HG03135 (cell line): ENCODE results near the gene ZXDC.

Source experiments
- ATAC-seq: cut with Tn5 transposase; IDR thresholded peaks from one replicate; pipeline ENCODE4 v1.9.1; 2021; ENCODE audit warnings: mild to moderate bottlenecking, moderate library complexity; ENCODE audit not compliant: unreplicated experiment

ZXDC gene

DNA sequence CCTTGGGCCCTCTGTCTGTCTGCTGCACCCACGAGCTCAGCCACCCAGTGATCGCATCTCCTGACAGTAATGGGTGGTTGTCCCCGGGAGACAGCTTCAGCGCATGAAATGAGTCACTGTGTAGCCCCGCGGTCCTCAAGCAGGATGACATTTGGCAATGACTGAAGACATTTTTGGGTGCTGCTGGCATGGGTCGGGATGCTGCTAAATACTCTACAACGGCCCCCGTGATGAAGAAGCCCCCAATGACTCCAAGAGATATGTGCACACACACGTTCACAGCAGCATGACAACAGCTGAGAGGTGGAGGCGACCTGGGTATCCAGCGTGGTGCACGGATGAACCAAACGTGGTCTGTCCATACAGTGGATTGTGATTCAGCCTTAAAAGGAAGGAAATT, 17.4 kb upstream of the ZXDC start:
- no peak for ATAC-seq

DNA sequence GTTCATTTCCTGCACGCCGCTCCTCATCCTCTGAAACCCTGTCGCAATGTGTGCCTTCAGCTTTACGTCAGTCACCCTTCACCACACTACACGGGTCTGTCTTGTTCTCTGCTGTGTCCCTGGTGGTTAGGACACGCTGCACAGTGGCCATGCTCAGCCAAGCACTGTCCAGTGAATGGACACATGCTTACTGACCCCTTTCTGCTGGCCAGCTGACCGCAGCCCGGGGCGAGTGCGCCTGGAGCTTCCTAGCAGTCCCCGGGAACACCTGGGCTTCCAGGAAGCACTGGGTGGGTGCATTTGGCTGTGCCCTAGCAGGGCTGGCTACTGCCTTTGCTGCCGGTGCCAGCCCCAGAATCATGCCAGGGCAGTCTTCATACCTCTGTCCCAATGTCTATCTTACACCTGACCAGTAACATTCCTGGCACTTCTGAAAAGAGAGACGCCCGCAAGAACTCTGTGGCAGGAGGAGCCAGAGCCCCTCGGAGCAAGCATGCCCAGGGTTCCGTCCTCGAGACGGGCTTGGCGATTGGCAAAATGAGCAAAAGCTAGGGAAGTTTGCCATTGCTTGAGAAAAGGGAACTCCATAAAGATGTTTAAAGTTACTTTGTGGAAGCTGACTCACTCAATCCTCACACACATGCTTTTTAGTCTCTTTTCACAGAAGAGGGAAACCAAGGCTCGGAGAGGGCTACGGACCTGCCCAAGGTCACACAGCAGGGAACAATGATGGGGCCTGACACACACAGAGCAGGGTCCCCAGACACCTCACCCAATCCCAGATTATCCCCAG, 15.7 kb upstream of the ZXDC start:
- no peak for ATAC-seq

DNA sequence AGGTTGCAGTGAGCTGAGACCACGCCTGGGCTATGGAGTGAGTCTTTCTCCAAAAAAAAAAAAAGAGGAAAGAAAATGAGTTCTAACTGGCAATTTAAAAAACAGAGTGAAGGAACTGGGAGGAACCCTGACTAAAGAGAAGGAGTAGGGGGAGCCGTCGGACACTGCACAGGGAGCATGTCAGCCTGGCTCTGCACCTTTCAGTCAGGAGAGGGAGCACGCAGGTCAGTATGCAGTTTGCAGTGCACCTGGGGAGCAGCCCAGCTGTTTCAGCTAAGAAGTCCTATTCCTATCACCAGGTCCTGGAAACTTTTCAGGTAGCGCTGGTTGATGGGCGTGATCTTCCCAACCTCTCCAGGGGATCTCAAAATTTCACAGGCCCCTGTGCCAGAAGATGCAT, 14.9 kb upstream of the ZXDC start:
- no peak for ATAC-seq

DNA sequence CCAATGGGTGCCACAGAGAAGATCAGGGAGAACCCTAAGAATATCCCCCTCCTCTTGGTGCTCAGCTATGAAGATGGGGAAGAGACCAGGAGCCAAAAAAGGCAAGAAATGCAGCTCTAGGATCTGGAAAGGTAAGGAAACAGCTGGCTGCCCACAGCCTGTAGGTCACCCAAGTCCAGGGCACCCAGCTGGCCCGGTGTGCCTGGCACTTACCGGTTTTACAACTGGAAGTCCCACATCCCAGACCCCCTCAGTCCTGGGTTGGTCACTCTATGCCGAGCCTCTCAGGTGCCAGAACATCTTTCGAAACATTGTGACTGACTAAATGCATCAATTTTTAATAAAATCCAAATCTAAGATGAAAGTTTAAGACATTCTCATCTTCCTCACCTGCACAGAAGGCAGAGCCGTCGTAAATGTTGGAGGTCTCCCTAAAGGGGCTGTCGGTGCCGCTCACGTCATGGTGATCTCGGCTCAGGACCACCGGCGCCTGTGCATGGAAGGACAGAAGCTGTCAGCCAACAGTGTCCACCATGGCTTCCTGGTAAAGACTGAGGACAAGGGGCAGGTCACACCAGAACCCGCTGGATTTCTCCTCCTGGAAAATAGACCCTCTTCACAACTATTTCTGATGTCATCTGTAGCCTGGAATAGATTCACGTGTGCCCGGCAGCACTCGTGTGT, 13.3 kb upstream of the ZXDC start:
- no peak for ATAC-seq

DNA sequence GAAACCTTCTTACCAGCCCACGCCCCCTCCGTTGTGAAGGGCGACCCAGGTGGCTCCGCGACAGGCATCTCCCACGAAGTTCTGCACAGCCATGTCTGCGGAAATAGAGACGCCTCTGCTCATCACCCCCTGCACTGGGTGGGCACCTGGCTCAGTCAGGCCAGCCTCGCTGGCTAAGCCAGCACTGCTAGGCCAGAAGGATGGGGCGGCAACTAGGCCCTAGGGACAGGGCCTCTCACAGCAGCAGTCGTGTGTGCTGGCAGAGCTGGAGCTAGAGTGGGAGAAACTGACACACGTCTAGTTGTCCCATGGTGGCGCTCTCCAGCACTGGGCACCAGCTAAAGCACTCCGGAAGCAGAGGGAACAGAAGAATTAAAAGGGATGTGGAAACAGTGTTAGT, 12.5 kb upstream of the ZXDC start:
- no peak for ATAC-seq

DNA sequence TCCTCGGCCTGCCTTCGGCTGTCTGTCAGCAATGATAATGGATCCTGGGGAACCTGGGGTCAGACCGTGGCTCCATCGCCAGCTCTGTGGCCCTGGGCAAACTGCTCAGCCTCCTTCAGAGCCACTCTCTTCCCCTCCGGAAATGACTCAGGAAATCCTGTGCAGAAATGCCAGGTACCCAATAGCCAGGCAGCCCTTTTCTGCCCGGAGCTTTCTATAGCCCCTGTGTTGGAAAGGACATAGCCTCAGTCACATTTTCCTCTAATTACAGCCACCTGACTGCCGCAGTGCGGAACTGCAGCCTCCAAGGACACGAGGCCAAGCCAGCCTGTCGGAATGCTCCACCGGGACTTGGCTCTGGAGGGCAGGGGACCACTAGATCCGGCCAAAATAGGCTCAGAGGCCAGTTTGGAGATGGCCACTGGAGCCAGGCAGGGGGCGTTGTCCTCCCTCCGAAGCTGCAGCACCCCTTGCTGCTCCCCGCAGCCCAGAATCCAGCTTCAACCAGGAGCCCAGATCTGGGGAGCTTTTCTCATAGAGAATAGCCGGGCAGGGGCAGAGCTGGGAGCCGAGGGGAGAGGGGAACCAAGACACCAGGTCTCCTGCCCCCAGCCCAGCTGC, 11.6 kb upstream of the ZXDC start:
- no peak for ATAC-seq

DNA sequence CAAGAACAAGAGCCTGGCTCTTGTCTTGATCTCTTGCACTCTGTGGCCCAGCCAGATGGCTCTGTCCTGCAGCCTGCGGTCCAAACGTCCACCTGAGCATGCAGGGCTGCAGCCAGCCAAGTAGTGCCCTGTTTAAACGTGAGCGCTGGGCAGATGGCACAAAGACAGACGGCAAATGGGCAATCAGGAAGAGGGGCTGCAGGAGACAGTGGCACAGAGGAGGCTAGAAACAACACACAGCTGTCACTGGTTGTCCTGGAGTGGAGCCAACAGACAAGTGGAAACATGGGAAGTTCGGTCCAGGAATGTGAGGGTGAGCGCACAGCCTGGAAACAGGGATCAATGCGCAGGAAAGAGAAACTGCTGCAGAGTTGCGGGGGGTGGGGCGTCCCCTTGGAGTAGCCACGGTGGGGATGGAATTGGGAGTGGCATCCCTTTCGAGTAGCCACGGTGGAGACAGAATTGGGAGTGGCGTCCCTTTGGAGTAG, 10.7 kb upstream of the ZXDC start:
- ATAC-seq: no peak

DNA sequence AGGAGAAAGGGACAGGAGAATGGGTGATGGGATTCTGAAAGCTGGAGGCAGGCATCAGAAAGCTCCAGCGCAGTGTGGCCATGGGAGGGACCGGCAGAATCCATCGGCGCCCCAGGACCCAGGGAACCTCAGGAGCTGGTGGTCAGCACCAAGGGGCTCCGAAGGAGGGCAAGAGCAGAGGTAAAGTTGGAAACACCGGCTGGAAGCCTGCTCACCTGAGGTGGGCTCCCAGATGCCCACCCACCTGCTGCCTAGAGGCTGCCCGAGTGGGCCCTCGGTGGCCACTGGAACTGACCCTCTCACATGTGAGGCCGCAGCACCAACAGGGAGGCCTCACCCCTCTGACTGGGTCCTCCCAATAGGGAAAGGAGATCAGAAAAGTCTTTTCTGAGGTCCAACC, 10.3 kb upstream of the ZXDC start:
- ATAC-seq: no peak

DNA sequence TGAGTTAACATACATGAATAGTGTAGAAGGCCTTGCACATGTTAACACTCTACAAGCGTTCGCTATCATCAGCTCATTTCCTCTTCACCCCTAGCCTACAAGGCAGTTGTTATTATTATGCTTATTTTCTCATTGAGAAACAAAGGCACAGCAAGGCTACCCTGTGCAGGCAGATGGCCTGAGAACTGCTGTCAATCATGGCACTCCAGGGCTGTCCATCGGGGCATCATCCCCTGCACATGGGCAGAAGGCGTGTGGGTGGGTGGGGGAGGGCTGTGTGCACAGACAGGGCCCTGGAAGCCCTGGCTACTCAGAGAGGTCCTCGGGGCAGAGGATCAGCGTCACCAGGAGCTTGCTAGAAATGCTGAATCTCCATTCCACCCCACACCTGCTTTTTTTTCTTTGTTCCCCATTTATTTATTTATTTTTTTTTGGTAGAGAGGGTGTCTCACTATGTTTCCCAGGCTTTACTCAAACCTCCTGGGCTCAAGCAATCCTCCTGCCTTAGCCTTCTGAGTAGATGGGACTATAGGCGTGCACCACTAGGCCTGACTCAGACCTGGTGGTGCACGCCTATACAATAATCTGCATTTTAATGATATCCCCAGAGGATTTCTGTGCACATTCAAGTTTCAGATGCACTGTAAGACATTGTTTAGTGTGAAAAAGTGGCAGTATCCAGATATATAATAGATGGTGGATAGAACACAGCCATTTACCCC, 9.6 kb upstream of the ZXDC start:
- ATAC-seq: no peak

DNA sequence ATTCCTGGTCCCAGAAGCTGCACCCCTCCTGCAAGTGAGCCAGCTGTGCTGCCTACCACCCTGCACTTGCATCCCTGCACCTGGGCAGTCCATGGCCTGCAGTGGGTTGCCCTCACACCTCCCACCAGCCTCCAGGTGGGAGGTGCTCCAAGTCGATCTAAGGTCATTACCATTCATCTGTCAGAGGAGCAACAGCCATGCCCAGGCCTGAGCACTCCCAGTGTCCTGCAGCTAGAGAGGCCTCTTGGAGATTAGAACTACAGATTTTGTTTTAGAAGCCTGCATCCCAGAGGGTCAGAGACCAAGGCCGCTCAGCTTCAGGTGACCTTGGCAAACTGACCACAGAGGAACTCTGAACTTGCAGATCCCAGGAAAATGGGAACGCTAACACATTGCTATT, 9.0 kb upstream of the ZXDC start:
- ATAC-seq: no peak

DNA sequence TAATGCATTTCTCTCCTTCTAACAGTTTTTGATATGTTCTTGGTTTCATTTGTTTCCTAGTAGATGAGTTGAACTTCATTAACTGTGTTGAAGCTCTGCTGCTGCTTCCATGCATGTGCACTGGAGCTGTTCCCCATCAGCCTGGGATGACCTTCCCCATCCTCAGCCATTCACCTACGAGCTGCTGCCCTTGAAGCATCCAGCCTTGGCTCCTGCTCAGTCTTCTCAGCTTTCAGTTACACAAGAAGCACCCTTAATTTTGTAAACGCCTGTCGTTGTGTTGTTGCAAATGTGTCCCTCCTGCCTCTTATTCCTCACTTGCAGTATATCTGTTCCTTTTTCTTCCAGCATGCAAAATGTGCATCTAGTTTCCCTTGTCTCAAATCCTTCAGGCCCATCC, 8.5 kb upstream of the ZXDC start:
- no peak for ATAC-seq

DNA sequence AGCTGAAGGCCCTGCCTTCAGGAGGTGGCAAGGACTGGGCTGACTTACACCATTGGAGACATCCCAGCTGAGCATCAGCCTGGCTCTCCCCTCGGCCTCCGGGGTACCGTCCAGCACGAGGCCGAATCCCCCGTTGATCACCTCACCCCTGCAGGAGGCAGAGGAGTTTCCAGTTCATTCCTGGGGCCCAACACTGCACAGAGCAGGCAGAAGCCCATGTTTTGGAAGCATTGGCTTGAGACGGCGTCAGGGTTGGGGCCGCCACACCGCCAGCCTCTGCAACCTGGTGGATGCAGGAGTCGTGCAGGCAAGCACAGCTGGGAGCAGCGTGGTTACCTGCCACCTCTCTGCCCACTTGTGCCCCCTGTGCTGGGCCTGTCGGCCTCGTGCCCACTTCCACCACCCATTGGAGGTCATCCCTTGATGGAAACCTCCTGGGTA, 7.7 kb upstream of the ZXDC start:
- ATAC-seq: no peak

DNA sequence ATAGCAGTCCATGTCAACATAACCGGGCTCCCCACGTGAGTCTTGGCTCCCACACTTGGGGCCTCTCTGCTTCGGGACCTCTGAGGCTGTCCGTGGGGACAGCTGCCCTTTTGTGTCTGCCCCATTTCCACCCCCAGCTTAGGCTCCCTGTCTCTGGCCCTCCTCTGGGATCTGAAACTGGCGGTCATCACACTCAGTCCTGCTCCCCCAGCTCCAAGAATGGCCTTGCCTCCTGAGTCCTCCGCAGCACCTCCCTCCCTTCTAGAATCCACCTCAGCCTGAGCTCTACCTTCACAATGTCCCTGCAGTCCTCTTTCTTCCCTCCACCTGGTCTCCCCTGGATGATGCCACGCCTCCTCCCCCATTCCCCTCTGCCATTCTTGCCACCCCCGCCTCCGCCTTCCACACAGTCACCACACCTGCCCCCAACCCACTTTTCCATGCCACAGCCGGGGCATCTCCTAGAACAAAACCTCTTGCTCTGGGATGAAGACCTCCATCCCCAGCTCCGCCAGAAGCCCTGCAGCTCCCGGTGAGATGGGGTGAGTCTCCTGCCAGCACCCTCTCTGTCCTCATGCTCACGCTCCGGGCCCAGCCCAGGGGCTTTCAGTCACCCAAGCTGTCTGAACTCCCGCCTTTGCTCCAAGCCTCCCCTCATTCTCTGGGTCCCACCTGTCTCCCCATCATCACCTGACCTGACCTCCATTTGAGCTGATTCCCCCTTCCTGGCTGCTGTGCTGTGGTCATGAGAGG, 7.0 kb upstream of the ZXDC start:
- no peak for ATAC-seq

DNA sequence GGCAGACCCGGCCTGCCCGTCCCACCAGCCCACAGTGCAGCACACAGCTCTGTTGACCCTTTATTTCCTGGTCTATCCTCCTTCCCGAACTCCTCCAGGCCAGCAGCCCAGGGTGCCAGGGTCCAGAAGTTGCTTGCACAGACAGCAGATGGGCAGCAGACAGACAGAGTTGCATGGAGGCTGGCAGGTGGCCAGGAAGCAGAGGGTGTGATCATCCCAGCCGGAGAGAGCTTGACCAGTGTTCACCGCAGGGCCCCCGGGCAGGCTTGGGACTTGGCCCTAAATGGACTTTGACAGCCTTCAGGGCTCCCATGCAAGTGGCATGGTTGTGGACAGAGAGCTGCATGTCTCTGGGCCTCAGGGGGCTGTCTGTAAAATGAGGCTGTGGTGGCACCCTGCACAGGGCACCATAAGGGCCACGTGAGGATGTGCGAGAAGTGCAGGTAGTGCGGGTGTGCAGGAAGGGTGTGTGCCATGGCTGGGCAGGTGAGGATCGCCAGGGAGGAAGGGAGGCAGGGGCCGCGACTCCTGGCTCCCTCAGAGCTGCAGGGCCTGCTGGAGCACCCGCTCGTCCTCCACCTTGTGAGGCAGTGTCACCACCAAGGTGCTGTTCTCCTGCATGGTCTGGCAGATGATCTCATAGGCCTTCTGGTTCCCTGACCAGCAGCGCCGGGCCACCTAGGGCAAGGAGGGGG, 6.3 kb upstream of the ZXDC start:
- no peak for ATAC-seq

DNA sequence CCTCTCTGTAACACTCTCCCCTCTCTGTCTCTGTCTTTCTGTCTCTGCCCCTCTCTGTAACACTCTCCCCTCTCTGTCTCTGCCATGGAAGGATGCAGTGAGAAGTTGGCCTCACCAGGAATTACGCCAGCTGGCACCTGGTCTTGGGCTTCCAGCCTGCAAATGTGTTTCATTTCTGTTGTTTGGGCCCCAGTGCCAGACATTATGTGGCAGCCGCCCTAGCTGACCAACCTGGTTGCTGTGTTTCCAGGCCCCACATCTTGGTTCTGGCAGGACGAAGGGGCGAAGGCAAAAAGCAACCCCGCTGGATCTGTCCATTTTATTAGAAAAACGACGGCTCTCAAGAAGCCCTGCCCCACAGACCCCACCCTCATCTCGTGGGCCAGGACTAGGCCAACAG, 5.2 kb upstream of the ZXDC start:
- ATAC-seq: no peak

DNA sequence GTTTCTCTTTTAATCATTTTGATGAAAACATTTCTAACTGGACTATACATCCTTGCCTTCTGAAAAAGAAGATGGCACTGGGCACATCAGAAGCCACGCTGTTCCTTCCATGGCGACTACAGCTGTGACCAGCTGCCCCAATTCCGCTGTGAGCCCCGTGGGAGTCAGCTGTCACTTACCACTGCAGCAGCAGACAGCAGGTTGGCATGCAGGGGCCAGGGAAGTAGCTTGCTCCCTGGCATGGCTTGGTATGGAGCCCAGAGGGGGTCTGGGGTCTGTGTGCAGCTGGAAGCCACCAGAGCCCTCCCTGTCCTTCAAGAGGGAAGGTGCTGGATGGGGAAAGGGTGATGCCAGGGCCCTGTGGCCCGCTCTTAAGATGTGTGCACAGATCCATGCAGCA, 4.5 kb upstream of the ZXDC start:
- no peak for ATAC-seq

DNA sequence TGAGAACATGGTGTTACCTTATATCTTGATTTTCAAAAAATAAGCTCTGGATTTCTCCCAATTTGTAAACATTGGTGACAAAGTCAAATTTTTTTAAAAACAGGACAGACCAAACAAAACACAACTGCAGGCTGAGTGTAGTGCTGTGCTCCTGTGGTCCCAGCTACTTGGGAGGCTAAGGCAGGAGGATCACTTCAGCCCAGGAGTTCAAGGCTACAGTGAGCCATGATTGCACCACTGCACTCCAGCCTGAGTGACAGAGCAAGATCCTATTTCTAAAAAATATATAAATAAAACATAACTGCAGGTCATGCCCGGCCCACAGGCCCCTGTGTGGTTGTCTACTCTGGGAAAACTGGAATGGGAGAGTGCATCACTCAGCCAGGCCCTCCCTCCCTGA, 4.0 kb upstream of the ZXDC start:
- ATAC-seq: no peak

DNA sequence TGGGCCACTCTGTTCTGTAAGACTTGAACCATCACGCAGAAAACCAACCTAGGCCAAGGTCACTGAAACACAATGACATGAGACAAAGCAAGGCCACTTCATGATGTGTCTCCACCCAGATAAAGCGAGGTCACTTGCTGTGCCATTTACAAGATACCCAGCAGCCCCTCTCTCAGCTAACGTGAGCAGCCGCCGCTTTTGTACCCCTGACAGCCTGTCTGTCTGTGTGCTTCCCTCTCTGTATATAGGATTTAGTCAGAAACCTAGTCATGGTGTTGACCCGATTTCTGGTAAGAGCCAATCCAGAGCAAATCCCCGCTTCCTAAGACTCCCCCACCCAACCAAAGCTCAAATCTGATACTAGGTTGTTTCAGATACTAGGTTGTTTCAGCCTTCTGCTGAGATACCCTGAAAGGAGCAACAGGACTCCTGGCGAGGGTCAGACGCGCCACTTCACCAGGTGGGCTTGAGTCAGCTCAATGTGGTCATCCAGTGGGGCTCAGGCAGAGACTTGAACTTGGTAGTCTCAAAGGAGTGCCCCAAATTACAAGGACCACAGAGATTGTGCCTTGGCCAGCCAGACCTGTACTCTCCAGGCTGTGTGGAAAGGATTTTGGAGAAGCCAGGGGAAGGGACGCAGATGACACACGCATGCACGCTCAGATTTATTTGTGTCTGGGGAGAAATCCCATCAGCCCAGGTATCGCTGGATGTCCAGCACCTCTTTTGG, 3.1 kb upstream of the ZXDC start:
- no peak for ATAC-seq

DNA sequence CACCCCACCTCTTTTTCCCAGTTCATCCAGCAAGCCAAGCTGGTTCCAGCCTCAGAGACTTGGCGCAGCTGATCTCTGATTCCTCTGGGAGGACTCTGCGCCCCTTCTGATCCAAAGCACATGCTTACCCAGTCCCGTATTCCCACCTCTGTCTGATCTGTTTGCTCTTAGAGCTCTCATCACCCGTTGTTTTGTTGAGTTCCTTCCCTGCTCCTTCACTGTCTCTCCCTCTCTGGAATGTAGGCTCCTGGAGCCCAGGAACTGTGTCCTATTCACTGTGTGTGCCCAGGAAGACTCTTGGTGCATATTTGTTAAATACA, 1.3 kb upstream of the ZXDC start:
- ATAC-seq: no peak
